B cell (primary cell): ENCODE results near the gene GALR3.

Experiments used
- EZH2 ChIP-seq: IDR thresholded peaks from 2 replicates; pipeline ENCODE4 v1.6.1; 2012; ENCODE audit warnings: borderline replicate concordance, low read depth, mild to moderate bottlenecking, moderate library complexity, low read length; ENCODE audit not compliant: insufficient read depth, poor library complexity, severe bottlenecking
- TF ChIP-seq, protein P1 (sequence below): fragments of 200-600 bp; IDR thresholded peaks from one replicate; pipeline ENCODE4 v1.8.0; 2022; ENCODE audit warnings: antibody characterized with exemption, mild to moderate bottlenecking

DNA sequence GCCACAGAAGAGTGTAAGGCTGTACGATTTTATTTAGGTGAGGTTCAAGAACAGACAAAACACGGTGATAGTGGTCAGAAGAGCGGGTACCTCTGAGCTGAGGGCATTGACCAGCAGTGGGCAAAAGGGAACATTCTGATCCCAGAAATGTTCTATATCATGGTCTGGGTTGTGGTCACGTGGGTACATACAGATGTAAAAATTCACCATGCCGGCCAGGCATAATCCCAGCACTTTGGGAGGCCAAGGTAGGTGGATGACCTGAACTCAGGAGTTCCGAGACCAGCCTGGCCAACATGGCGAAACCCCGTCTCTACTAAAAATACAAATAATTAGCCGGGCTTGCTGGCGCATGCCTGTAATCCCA lies 46.6 kb upstream of the GALR3 start:
- TF ChIP-seq, protein P1, sequence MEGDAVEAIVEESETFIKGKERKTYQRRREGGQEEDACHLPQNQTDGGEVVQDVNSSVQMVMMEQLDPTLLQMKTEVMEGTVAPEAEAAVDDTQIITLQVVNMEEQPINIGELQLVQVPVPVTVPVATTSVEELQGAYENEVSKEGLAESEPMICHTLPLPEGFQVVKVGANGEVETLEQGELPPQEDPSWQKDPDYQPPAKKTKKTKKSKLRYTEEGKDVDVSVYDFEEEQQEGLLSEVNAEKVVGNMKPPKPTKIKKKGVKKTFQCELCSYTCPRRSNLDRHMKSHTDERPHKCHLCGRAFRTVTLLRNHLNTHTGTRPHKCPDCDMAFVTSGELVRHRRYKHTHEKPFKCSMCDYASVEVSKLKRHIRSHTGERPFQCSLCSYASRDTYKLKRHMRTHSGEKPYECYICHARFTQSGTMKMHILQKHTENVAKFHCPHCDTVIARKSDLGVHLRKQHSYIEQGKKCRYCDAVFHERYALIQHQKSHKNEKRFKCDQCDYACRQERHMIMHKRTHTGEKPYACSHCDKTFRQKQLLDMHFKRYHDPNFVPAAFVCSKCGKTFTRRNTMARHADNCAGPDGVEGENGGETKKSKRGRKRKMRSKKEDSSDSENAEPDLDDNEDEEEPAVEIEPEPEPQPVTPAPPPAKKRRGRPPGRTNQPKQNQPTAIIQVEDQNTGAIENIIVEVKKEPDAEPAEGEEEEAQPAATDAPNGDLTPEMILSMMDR = no peak
- TF ChIP-seq EZH2 = no peak
